ENCODE data around the gene KRTAP10-5. TPM values are rescaled to one million over a fixed set of nuclear protein-coding genes. Genes with fewer than 3 reads are reported as not detected.

The KRTAP10-5 gene
- total RNA-seq, 1 donor from 2014 or later: not detected

DNA sequence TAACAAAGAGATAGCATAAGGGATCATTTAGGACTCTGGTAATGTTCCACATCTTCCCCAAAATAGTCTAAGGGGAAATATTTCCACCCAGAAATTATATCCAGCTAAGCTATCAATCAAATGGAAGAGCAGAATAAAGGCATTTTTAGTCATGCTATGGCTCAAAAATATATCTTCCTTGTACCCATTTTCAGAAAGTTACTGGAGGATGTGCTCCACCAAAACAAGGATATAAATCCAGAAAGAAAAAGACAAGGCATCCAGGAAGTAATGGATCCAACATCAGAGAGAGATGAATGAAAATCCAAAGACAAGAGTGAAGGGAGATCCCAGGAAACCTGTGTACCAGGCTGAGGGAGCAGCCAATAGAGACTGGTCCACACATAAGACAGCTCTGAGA lies 28.8 kb upstream of the KRTAP10-5 start:
- H3K4me3 Mint-ChIP-seq (ENCODE audit: unreplicated experiment): no peak overlapping the region
- peaks cover 2% of the 10 kb centered on the region for H3K36me3 Mint-ChIP-seq (ENCODE audit: low read depth, unreplicated experiment)
- Histone ChIP-seq H3K4me3 (ENCODE audit: insufficient read depth, low read depth, low read length) (no peak overlapping the region), H2AFZ (ENCODE audit: low read depth, low read length) (no peak overlapping the region), H3K9ac (ENCODE audit: low read length) (no peak overlapping the region), H3K9me3 (ENCODE audit: insufficient read depth, low read depth, low read length) (peaks cover 9% of the 10 kb centered on the region), H3K4me2 (ENCODE audit: low read length) (no peak overlapping the region), H3K79me2 (ENCODE audit: insufficient read depth, low read length) (no peaks in the 10 kb centered on the region), H3K36me3 (ENCODE audit: insufficient read depth, low read length) (no peaks in the 10 kb centered on the region), H4K20me1 (ENCODE audit: insufficient read depth, low read length) (no peaks in the 10 kb centered on the region), H3K4me1 (ENCODE audit: insufficient read depth, low read length) (no peaks in the 10 kb centered on the region), H3K27me3 (ENCODE audit: insufficient read depth, low read length) (no peaks in the 10 kb centered on the region), H3K27ac (ENCODE audit: low read depth, low read length) (no peak overlapping the region)
- TF ChIP-seq, protein P1, sequence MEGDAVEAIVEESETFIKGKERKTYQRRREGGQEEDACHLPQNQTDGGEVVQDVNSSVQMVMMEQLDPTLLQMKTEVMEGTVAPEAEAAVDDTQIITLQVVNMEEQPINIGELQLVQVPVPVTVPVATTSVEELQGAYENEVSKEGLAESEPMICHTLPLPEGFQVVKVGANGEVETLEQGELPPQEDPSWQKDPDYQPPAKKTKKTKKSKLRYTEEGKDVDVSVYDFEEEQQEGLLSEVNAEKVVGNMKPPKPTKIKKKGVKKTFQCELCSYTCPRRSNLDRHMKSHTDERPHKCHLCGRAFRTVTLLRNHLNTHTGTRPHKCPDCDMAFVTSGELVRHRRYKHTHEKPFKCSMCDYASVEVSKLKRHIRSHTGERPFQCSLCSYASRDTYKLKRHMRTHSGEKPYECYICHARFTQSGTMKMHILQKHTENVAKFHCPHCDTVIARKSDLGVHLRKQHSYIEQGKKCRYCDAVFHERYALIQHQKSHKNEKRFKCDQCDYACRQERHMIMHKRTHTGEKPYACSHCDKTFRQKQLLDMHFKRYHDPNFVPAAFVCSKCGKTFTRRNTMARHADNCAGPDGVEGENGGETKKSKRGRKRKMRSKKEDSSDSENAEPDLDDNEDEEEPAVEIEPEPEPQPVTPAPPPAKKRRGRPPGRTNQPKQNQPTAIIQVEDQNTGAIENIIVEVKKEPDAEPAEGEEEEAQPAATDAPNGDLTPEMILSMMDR (IDR thresholded peaks at IDR 0.05; ENCODE audit: insufficient read depth, low read depth, low read length): no peak
- TF ChIP-seq EZH2 (IDR thresholded peaks at IDR 0.05; ENCODE audit: insufficient read depth, low read length): no peak
- H3K9me3 Mint-ChIP-seq (ENCODE audit: unreplicated experiment): peaks cover 32% of the 10 kb centered on the region
- no peak overlapping the region for H3K27ac Mint-ChIP-seq (ENCODE audit: unreplicated experiment)
- no peak for FAIRE-seq
- H3K4me1 Mint-ChIP-seq (ENCODE audit: low read depth, unreplicated experiment): no peaks in the 10 kb centered on the region
- peaks cover 17% of the 10 kb centered on the region for H3K27me3 Mint-ChIP-seq (ENCODE audit: low read depth, unreplicated experiment)
- no peak for DNase-seq (ENCODE audit: low read depth)

DNA sequence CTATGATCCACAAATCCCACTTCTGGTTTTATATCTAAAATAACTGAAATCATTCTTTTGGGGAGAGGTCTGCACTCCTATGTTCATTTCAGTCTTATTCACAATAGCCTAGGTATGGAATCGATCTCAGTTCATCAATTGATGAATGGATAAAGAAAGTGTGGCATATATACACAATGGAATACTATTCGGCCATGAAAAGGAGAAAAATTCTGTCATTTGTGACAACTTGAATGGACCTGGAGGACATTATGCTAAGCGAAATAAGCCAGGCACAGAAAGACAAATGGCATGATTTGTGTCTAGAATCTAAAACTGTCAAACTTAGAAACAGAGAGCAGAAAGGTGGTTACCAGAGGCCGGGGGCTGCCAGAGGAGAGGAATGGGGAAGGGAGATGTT lies 26.1 kb upstream of the KRTAP10-5 start:
- no peaks in the 10 kb centered on the region for H3K4me1 Mint-ChIP-seq (ENCODE audit: low read depth, unreplicated experiment)
- no peaks in the 10 kb centered on the region for H4K20me1 ChIP-seq (ENCODE audit: insufficient read depth, low read length)
- H3K4me3 ChIP-seq (ENCODE audit: insufficient read depth, low read depth, low read length): no peak overlapping the region
- TF ChIP-seq, protein P1 (IDR thresholded peaks at IDR 0.05; ENCODE audit: insufficient read depth, low read depth, low read length): no peak
- no peak for TF ChIP-seq EZH2 (IDR thresholded peaks at IDR 0.05; ENCODE audit: insufficient read depth, low read length)
- H3K9ac ChIP-seq (ENCODE audit: low read length): no peak overlapping the region
- H3K27me3 ChIP-seq (ENCODE audit: insufficient read depth, low read length): no peaks in the 10 kb centered on the region
- H2AFZ ChIP-seq (ENCODE audit: low read depth, low read length): no peak overlapping the region
- peaks cover 29% of the 10 kb centered on the region for H3K27me3 Mint-ChIP-seq (ENCODE audit: low read depth, unreplicated experiment)
- peaks cover 21% of the 10 kb centered on the region for H3K9me3 Mint-ChIP-seq (ENCODE audit: unreplicated experiment)
- H3K4me3 Mint-ChIP-seq (ENCODE audit: unreplicated experiment): no peak overlapping the region
- DNase-seq (ENCODE audit: low read depth) (no peak), FAIRE-seq (no peak)
- H3K4me2 ChIP-seq (ENCODE audit: low read length): no peak overlapping the region
- H3K36me3 Mint-ChIP-seq (ENCODE audit: low read depth, unreplicated experiment): peaks cover 2% of the 10 kb centered on the region
- peaks cover 3% of the 10 kb centered on the region for H3K9me3 ChIP-seq (ENCODE audit: insufficient read depth, low read depth, low read length)
- H3K27ac Mint-ChIP-seq (ENCODE audit: unreplicated experiment): no peak overlapping the region
- H3K27ac ChIP-seq (ENCODE audit: low read depth, low read length): no peak overlapping the region
- H3K36me3 ChIP-seq (ENCODE audit: insufficient read depth, low read length): no peaks in the 10 kb centered on the region
- no peaks in the 10 kb centered on the region for H3K79me2 ChIP-seq (ENCODE audit: insufficient read depth, low read length)
- H3K4me1 ChIP-seq (ENCODE audit: insufficient read depth, low read length): no peaks in the 10 kb centered on the region

DNA sequence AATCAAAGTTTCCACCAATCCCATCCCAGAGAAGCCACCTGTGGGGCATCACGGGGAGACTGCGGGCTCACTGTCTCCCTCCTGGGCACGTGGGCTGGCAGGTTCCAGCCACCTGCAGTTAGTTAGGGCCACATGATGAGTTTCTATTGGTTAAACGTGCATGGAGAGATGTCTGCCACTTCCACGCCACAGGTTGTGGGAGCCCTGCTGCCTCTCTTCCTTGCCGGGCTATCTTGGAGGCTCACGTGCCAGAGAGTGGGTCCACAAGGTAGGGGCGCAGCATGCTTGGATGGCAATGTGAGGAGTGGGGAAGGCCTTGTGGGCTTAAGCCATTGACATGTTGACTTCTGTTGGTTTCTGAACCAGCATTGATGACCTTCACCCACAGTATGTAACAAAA lies 23.5 kb upstream of the KRTAP10-5 start:
- H3K27me3 ChIP-seq (ENCODE audit: insufficient read depth, low read length): no peaks in the 10 kb centered on the region
- Mint-ChIP-seq H3K36me3 (ENCODE audit: low read depth, unreplicated experiment) (peaks cover 2% of the 10 kb centered on the region), H3K27ac (ENCODE audit: unreplicated experiment) (no peak overlapping the region), H3K27me3 (ENCODE audit: low read depth, unreplicated experiment) (peaks cover 41% of the 10 kb centered on the region), H3K4me3 (ENCODE audit: unreplicated experiment) (no peak overlapping the region), H3K9me3 (ENCODE audit: unreplicated experiment) (peaks cover 10% of the 10 kb centered on the region), H3K4me1 (ENCODE audit: low read depth, unreplicated experiment) (no peaks in the 10 kb centered on the region)
- TF ChIP-seq, protein P1 (IDR thresholded peaks at IDR 0.05; ENCODE audit: insufficient read depth, low read depth, low read length): no peak
- no peak for TF ChIP-seq EZH2 (IDR thresholded peaks at IDR 0.05; ENCODE audit: insufficient read depth, low read length)
- H3K27ac ChIP-seq (ENCODE audit: low read depth, low read length): no peak overlapping the region
- no peak overlapping the region for H3K4me2 ChIP-seq (ENCODE audit: low read length)
- H3K9ac ChIP-seq (ENCODE audit: low read length): no peak overlapping the region
- DNase-seq (ENCODE audit: low read depth) (no peak), FAIRE-seq (no peak)
- no peaks in the 10 kb centered on the region for H3K36me3 ChIP-seq (ENCODE audit: insufficient read depth, low read length)
- peaks cover 3% of the 10 kb centered on the region for H3K9me3 ChIP-seq (ENCODE audit: insufficient read depth, low read depth, low read length)
- H4K20me1 ChIP-seq (ENCODE audit: insufficient read depth, low read length): no peaks in the 10 kb centered on the region
- no peaks in the 10 kb centered on the region for H3K79me2 ChIP-seq (ENCODE audit: insufficient read depth, low read length)
- no peaks in the 10 kb centered on the region for H3K4me1 ChIP-seq (ENCODE audit: insufficient read depth, low read length)
- no peak overlapping the region for H2AFZ ChIP-seq (ENCODE audit: low read depth, low read length)
- no peak overlapping the region for H3K4me3 ChIP-seq (ENCODE audit: insufficient read depth, low read depth, low read length)
